WI38 (cell line): Measurements from ENCODE around the gene SELENBP1.

Experiments
- H3K4me3 ChIP-seq: 2 replicates; pipeline ENCODE4 v1.5.1; 2011; ENCODE audit warnings: low read depth, mild to moderate bottlenecking, control low read depth, low read length
- CTCF ChIP-seq: IDR thresholded peaks from 2 replicates; pipeline ENCODE4 v1.5.1; 2012; ENCODE audit warnings: low read depth, mild to moderate bottlenecking, control low read depth, low read length

Gene SELENBP1

GRCh38 chr1:151342569-151342968 lies 29.9 kb downstream of the SELENBP1 start:
- TF ChIP-seq CTCF: no peak
- no peak overlapping the region for H3K4me3 ChIP-seq

DNA sequence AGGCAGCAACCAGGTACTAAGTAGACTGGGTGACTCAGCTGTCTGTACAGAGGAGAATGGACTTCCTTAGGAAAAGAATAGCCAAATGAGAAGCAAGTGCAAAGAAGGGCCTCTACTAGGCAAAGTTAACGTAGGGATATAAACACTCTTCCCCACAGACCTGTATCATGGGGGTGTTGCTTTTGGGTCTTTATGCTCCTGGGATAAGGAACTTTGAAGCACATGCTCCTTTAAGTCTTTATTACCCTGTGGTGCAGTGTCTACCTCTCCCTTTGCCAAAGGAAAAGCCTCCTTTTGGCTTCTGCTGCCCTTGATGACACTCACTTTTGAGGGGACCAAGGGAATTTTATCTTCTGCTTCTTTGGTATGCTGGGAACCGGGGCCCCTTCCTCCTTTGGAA lies 30.5 kb downstream of the SELENBP1 start:
- no peak overlapping the region for H3K4me3 ChIP-seq
- TF ChIP-seq CTCF: no peak

DNA sequence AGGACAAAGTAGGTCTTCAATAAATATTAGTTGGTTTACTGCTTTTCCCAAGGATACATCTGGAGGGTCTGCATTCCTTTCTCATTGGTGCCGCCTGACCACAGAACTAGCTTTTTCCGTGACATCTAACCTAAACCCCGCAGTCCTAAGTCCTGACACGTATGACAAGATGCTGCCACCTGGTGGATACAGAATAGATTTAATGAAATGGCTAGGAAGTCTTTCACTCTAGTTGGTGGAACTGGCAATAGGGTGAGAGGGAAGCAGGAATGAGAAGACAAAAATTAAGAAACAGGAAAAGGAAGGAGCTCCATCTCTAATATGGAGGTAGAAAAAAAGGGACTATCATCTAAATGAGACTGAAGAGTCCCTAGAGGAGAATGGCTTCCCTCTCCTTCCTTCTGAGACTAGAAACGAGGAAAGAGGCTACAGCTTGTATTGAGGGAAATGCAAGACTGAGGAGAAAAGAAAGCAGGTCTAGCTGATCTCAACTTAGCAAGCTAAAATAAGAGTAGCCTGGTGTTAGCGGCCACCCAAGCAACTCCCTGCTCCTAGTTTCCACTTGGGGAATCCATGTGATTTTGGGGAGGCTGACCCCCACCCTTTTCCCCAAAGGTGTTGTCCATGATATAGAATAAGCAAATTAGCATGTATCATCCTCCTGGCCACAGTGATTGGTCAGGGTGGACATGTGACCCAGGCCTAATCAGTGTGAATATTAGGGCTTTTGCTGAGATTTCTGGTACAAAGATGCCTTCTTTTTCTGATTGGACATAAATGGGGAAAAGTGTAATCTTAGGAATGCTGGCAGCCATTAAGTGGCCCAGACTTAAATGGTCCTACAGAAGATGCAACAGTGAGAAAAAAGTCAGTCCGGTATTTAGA lies 31.4 kb downstream of the SELENBP1 start:
- no peak overlapping the region for H3K4me3 ChIP-seq
- peak; percentile 39 for TF ChIP-seq CTCF

DNA sequence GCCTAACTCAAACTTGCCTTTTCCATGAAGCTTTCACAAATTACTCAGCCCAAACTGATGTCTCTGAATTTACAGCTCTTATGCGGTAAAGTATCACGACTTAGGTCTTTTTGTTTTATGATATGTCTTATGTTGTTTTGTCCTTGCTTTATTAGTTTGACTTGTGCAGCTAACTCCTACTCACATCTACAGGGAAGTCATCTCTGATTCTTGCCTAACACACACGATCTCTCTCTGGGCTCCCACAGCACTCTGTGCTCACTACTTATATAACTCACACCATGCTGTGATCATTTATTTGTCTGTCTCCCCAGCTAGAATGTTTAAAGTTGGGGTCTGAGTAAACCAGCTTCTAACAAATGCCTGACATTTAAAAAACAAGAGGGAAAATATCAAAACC lies 35.9 kb downstream of the SELENBP1 start:
- no peak for TF ChIP-seq CTCF
- H3K4me3 ChIP-seq: no peak overlapping the region

DNA sequence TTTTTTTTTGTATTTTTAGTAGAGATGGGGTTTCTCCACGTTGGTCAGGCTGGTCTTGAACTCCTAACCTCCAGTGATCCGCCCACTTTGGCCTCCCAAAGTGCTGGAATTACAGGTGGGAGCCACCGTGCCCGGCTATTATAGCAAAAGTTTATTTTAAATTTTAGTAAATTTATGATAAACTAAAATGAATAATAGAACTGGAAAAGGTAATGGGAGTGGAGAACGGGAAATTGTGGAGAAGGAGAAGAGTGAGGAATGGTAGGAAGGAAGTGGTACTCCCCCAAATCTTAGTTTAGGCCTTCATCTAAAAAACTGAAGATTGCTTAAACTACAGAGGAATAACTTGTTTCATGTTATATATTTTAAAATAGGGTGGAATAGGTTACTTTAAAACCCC lies 37.7 kb downstream of the SELENBP1 start:
- TF ChIP-seq CTCF: no peak
- H3K4me3 ChIP-seq: no peak overlapping the region

GRCh38 chr1:151327903-151328674 lies 44.4 kb downstream of the SELENBP1 start:
- peak overlapping the region; percentile 62 for H3K4me3 ChIP-seq
- no peak for TF ChIP-seq CTCF
